SU-DHL-6 (cell line): ENCODE measurements around the gene L1TD1.
"Not testable (repeated sequence)": the region's sequence is repeated elsewhere in the genome, so short reads cannot be mapped to it uniquely, and the experiment has no call there.

ENCODE experiments used
- EZH2phosphoT487 ChIP-seq: fragments of 200-600 bp; sonication (generic), shearing (Covaris generic); conservative IDR thresholded peaks from 2 replicates; pipeline ENCODE4 v1.6.1; 2018; ENCODE audit warnings: mild to moderate bottlenecking, antibody characterized with exemption, low read length, moderate library complexity, mixed read lengths
- TF ChIP-seq, protein P1 (sequence below): fragments of 200-600 bp; sonication (generic); IDR thresholded peaks from one replicate; pipeline ENCODE4 v1.5.1; 2017; ENCODE audit warnings: antibody characterized with exemption, mild to moderate bottlenecking, low read length, moderate library complexity; ENCODE audit not compliant: insufficient read depth, poor library complexity, severe bottlenecking

- TF ChIP-seq, protein P1, sequence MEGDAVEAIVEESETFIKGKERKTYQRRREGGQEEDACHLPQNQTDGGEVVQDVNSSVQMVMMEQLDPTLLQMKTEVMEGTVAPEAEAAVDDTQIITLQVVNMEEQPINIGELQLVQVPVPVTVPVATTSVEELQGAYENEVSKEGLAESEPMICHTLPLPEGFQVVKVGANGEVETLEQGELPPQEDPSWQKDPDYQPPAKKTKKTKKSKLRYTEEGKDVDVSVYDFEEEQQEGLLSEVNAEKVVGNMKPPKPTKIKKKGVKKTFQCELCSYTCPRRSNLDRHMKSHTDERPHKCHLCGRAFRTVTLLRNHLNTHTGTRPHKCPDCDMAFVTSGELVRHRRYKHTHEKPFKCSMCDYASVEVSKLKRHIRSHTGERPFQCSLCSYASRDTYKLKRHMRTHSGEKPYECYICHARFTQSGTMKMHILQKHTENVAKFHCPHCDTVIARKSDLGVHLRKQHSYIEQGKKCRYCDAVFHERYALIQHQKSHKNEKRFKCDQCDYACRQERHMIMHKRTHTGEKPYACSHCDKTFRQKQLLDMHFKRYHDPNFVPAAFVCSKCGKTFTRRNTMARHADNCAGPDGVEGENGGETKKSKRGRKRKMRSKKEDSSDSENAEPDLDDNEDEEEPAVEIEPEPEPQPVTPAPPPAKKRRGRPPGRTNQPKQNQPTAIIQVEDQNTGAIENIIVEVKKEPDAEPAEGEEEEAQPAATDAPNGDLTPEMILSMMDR: not testable (repeated sequence)
- not testable (repeated sequence) for TF ChIP-seq EZH2phosphoT487
Measured at GRCh38 chr1:62180054-62180453, 14.6 kb upstream of the L1TD1 start.
